Left lung (tissue), 10 donors: ENCODE results near the gene SPINK2. TPM values are rescaled to one million over a fixed set of nuclear protein-coding genes. Genes with fewer than 3 reads are reported as not detected.

ENCODE experiments used
- ATAC-seq: fragments of 200-7000 bp; cut with Tn5 transposase; one replicate; pipeline ENCODE4 v1.9.1; 2020; ENCODE audit warnings: moderate library complexity
- DNase-seq, 4 donors: peaks; one replicate each; pipeline ENCODE4 v3.0.0-alpha.2; 2013 to 2020
- H3K27ac ChIP-seq, 2 donors: fragments of 200-600 bp; sonication (generic) in 1 of 2; one replicate each; pipeline versions ENCODE4 v1.5.0 to v1.8.0; 2020 to 2021
- H3K27me3 ChIP-seq, 2 donors: fragments of 200-600 bp; sonication (generic) in 1 of 2; one replicate each; pipeline versions ENCODE4 v1.5.0 to v1.8.0; 2020 to 2021
- H3K36me3 ChIP-seq, 2 donors: fragments of 200-600 bp; sonication (generic) in 1 of 2; one replicate each; pipeline versions ENCODE4 v1.5.0 to v1.8.0; 2020 to 2021
- H3K4me1 ChIP-seq, 2 donors: fragments of 200-600 bp; one replicate each; pipeline ENCODE4 v1.8.0; 2021
- H3K4me3 ChIP-seq, 2 donors: fragments of 200-600 bp; sonication (generic) in 1 of 2; one replicate each; pipeline versions ENCODE4 v1.5.0 to v1.8.0; 2020 to 2021; ENCODE audit warnings: mild to moderate bottlenecking in 1 of 2
- H3K9me3 ChIP-seq, 2 donors: fragments of 200-600 bp; sonication (generic) in 1 of 2; one replicate each; pipeline versions ENCODE4 v1.5.0 to v1.8.0; 2020 to 2021
- intact Hi-C, 2 donors: fragments of 100-400 bp; cut with DNase I; formaldehyde crosslinking; loops; one replicate each; pipeline versions ENCODE4 v1.11.2 to v1.14.2; 2022
- polyA plus RNA-seq, 6 donors: library from polyadenylated mRNA; unstranded; fragments of 120-200 nt; gene quantifications; one replicate each; pipeline ENCODE4 v1.2.1, GENCODE V29; 2013; ENCODE audit not compliant: insufficient read length in 6 of 6
- total RNA-seq, 2 donors: library from RNA; stranded (reverse); fragmentation: NEBNext Ultra II Directional; extraction: Animal tissue kit (Norgen Biotek cat#: 25700); gene quantifications; one replicate each; pipeline ENCODE4 v1.2.1, GENCODE V29; 2021
- TF ChIP-seq, protein P1 (sequence below), 2 donors: fragments of 200-600 bp; sonication (generic) in 1 of 2; IDR thresholded peaks; one replicate each; pipeline versions ENCODE4 v1.5.0 to v1.8.0; 2021; ENCODE audit warnings: antibody characterized with exemption in 2 of 2
- donor health status: DM: no; HTN: yes; CAD: no.
- donor health status: DM: no; HTN: no; CAD: no.

Gene SPINK2
- total and polyA plus RNA-seq, 8 donors: 0.37 to 0.81 (median 0.44) TPM; not detected in 3

DNA sequence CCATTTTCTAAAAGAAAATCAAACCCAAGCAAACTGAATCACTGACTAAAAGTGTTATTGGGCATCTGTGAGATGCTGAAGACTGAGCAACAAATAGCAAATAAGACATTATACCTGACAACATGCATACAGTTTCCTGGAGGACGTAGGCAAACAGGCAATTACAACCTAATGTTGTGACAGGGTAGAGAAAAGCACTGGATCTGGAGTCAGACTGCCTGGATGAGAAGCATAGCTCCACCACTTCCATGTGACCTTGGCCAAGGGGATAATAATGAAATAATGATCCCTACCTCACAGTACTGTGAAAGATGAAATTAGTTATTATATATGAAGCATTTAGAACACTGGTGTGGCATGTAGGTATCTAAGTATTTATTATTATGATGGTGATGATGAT is 2.7 kb downstream of the SPINK2 start:
- DNase-seq (no peak), ATAC-seq (no peak)
- TF ChIP-seq, protein P1, sequence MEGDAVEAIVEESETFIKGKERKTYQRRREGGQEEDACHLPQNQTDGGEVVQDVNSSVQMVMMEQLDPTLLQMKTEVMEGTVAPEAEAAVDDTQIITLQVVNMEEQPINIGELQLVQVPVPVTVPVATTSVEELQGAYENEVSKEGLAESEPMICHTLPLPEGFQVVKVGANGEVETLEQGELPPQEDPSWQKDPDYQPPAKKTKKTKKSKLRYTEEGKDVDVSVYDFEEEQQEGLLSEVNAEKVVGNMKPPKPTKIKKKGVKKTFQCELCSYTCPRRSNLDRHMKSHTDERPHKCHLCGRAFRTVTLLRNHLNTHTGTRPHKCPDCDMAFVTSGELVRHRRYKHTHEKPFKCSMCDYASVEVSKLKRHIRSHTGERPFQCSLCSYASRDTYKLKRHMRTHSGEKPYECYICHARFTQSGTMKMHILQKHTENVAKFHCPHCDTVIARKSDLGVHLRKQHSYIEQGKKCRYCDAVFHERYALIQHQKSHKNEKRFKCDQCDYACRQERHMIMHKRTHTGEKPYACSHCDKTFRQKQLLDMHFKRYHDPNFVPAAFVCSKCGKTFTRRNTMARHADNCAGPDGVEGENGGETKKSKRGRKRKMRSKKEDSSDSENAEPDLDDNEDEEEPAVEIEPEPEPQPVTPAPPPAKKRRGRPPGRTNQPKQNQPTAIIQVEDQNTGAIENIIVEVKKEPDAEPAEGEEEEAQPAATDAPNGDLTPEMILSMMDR (IDR thresholded peaks at IDR 0.05): no peak
- H3K4me3 ChIP-seq: no peak overlapping the region
- peaks cover 15 to 42% of the 10 kb centered on the region in 2 donors for H3K27me3 ChIP-seq
- H3K36me3 ChIP-seq: no peaks in the 10 kb centered on the region
- intact Hi-C loops: no loop called here
- peaks cover 0 to 8% of the 10 kb centered on the region in 2 donors for H3K4me1 ChIP-seq
- H3K9me3 ChIP-seq: no peaks in the 10 kb centered on the region
- H3K27ac ChIP-seq: no peak overlapping the region

DNA sequence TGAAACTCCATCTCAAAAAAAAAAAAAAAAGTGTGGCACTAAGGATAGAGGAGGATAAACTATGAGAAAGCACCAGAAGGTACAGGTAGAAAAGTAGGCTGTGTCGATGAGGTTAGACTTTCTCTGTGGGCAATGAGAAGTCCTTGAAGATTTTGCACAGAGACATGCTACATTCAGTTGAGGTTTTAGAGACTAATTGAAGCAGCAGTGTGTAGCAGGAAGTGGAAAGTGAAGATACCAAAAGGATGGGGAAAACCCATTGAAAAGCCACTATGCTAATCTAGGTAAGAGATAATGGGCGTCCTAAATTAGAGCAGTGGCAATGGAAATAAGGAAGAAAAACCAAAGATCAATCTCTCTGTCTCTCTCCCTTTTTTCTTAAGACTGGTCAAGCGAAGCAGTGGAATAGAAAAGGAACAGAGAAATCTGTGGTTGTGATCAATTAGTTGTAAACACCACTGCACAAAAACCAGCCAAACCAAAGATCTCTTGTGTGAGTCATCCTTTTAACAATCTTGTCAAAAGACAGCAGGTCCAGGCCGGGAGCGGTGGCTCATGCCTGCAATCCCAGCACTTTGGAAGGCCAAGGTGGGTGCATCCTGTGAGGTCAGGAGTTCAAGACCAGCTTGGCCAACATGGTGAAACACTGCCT is 3.5 kb downstream of the SPINK2 start:
- DNase-seq (no peak), ATAC-seq (no peak)
- Histone ChIP-seq H3K27ac (no peak overlapping the region), H3K9me3 (no peaks in the 10 kb centered on the region), H3K4me1 (peaks cover 0 to 8% of the 10 kb centered on the region in 2 donors), H3K27me3 (peaks cover 15 to 36% of the 10 kb centered on the region in 2 donors), H3K36me3 (no peaks in the 10 kb centered on the region), H3K4me3 (no peak overlapping the region)
- TF ChIP-seq, protein P1 (IDR thresholded peaks at IDR 0.05): no peak
- intact Hi-C loops: no loop called here

DNA sequence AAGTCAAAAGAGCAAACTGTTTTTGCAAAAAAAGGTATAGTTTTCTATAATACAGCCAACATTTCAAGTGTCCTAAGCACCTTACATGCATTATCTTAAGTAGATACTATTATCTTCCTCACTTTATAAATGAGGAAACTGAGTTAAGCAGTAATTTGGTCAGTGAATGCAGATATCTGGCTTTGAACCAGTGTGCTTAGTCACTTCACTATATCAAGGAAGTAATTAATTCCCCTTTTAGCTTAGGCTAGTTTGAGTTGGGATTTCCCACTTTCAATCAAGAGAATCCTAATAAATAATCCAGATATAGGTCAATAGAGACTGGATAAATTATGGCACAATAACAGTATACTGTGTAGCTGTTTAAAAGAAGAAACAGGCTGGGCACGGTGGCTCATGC is 14.8 kb downstream of the SPINK2 start:
- H3K36me3 ChIP-seq: no peaks in the 10 kb centered on the region
- H3K27me3 ChIP-seq: no peaks in the 10 kb centered on the region
- H3K27ac ChIP-seq: no peak overlapping the region
- H3K9me3 ChIP-seq: no peaks in the 10 kb centered on the region
- no peak for ATAC-seq
- no peak for DNase-seq
- H3K4me3 ChIP-seq: no peak overlapping the region
- intact Hi-C loops: loop anchor here in 1 of 2 donors (10.0 kb wide), 1 partner anchor 232 kb away; no protein-coding TSS in a partner anchor
- no peaks in the 10 kb centered on the region for H3K4me1 ChIP-seq
- TF ChIP-seq, protein P1 (IDR thresholded peaks at IDR 0.05): no peak

DNA sequence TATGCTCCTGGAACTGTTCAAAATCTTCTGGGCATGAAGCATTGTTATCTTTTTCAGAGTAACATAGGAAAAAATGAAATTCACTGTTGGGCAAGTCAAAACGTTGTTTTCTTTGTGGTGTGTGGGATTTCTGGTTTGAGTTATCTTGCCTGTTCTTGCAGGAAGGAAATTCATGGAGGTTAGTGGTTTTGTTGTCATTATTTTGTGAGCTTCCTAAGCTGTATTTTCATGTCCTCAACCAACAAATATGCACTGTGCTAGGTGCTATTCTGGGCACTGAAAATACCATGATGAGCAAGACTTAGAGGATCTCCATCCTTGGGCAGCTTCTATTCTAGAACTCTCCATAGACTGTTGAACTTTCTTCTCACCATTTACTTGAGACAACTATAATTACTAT is 16.9 kb downstream of the SPINK2 start:
- H3K4me3 ChIP-seq: no peak overlapping the region
- H3K36me3 ChIP-seq: no peaks in the 10 kb centered on the region
- intact Hi-C loops: loop anchor here in 1 of 2 donors (10.0 kb wide), 1 partner anchor 230 kb away; no protein-coding TSS in a partner anchor
- TF ChIP-seq, protein P1 (IDR thresholded peaks at IDR 0.05): no peak
- no peaks in the 10 kb centered on the region for H3K27me3 ChIP-seq
- H3K9me3 ChIP-seq: no peaks in the 10 kb centered on the region
- no peak overlapping the region for H3K27ac ChIP-seq
- H3K4me1 ChIP-seq: peaks cover 0 to 1% of the 10 kb centered on the region in 2 donors
- DNase-seq (no peak), ATAC-seq (no peak)

DNA sequence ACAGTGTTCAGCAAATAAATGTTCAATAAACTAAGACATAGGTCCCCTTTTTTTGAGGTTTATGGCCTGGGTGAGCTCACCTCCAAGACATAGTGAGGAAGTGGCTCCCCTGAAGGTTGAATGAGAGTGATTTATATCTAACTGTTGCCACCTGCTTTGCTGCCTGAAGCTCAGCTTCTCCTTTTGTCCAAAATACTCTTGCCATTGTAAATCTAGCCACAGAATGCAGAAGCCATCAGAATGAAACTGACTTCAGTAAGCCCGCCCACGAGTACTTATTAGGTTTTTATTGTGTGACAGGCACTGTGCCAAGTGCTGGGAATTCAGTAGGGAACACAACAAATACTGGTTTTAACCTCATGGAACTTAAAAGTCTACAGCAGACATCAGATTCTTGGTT is 18.0 kb downstream of the SPINK2 start:
- H3K4me1 ChIP-seq: peaks cover 0 to 8% of the 10 kb centered on the region in 2 donors
- no peaks in the 10 kb centered on the region for H3K9me3 ChIP-seq
- peak in 1 of 4 donors; percentile 33 for DNase-seq
- no peaks in the 10 kb centered on the region for H3K27me3 ChIP-seq
- no peak overlapping the region for H3K4me3 ChIP-seq
- ATAC-seq: no peak
- H3K27ac ChIP-seq: no peak overlapping the region
- TF ChIP-seq, protein P1 (IDR thresholded peaks at IDR 0.05): no peak
- H3K36me3 ChIP-seq: no peaks in the 10 kb centered on the region
- intact Hi-C loops: loop anchor here in 1 of 2 donors (10.0 kb wide), 1 partner anchor 229 kb away; no protein-coding TSS in a partner anchor
